CD8-positive, alpha-beta memory T cell (primary cell): Measurements from ENCODE around the gene ZDHHC11B. TPM values are rescaled to one million over a fixed set of nuclear protein-coding genes. Genes with fewer than 3 reads are reported as not detected.

Experiments
- CTCF ChIA-PET: fragments of 350-600 bp; sonication (Branson Sonifier 250); formaldehyde crosslinking; loops from one replicate; lab custom pipeline; 2021; ENCODE audit warnings: antibody characterized with exemption; lab: Charles Lee
- POLR2A ChIA-PET: fragments of 350-600 bp; sonication (Branson Sonifier 250); formaldehyde crosslinking; loops from one replicate; lab custom pipeline; 2021; ENCODE audit warnings: antibody characterized with exemption; lab: Charles Lee
- DNase-seq, 5 donors: peaks; one replicate each; pipeline versions ENCODE4 v3.0.0 to v3.0.0-alpha.2; 2020 to 2022; ENCODE audit warnings: mixed read lengths in 1 of 5
- H3K27ac ChIP-seq: one replicate; pipeline ENCODE4 v1.7.0; 2013; ENCODE audit warnings: low read depth, mild to moderate bottlenecking, low read length, moderate library complexity
- H3K27me3 ChIP-seq: 2 replicates; pipeline ENCODE4 v1.7.0; 2013; ENCODE audit warnings: low read length, mild to moderate bottlenecking; ENCODE audit not compliant: insufficient read depth, poor library complexity, severe bottlenecking
- H3K36me3 ChIP-seq: 2 replicates; pipeline ENCODE4 v1.7.0; 2013; ENCODE audit warnings: mild to moderate bottlenecking, low read length, moderate library complexity; ENCODE audit not compliant: insufficient read depth
- H3K4me1 ChIP-seq: 2 replicates; pipeline ENCODE4 v1.7.0; 2013; ENCODE audit warnings: mild to moderate bottlenecking, low read length, moderate library complexity; ENCODE audit not compliant: insufficient read depth
- H3K4me3 ChIP-seq: 2 replicates; pipeline ENCODE4 v1.7.0; 2013; ENCODE audit warnings: mild to moderate bottlenecking, low read length
- H3K9me3 ChIP-seq: 2 replicates; pipeline ENCODE4 v1.7.0; 2013; ENCODE audit warnings: mild to moderate bottlenecking, low read length
- H3K27ac Mint-ChIP-seq, 8 donors: one replicate each; pipeline ENCODE4 v1.8.0; 2020 to 2021; ENCODE audit warnings: mixed read lengths in 8 of 8, mild to moderate bottlenecking in 6 of 8, inconsistent platforms in 3 of 8, moderate library complexity in 3 of 8
- H3K27me3 Mint-ChIP-seq, 2 donors: one replicate each; pipeline ENCODE4 v1.8.0; 2020 to 2021; ENCODE audit warnings: mixed read lengths in 2 of 2, mild to moderate bottlenecking in 1 of 2, moderate library complexity in 1 of 2
- H3K36me3 Mint-ChIP-seq, 3 donors: one replicate each; pipeline ENCODE4 v1.8.0; 2020 to 2021; ENCODE audit warnings: mixed read lengths in 3 of 3, inconsistent platforms in 1 of 3, mild to moderate bottlenecking in 1 of 3
- H3K4me1 Mint-ChIP-seq, 3 donors: one replicate each; pipeline ENCODE4 v1.8.0; 2020 to 2021; ENCODE audit warnings: mixed read lengths in 3 of 3, inconsistent platforms in 1 of 3, mild to moderate bottlenecking in 1 of 3
- H3K4me3 Mint-ChIP-seq, 7 donors: one replicate each; pipeline ENCODE4 v1.8.0; 2020 to 2021; ENCODE audit warnings: mixed read lengths in 7 of 7, mild to moderate bottlenecking in 6 of 7, moderate library complexity in 4 of 7, inconsistent platforms in 2 of 7
- H3K9me3 Mint-ChIP-seq, 5 donors: one replicate each; pipeline ENCODE4 v1.8.0; 2020 to 2022; ENCODE audit warnings: mixed read lengths in 5 of 5, mild to moderate bottlenecking in 3 of 5, moderate library complexity in 2 of 5, inconsistent platforms in 1 of 5
- polyA plus RNA-seq: library from polyadenylated mRNA; unstranded; fragments of 300-500 nt; fragmentation: Illumina TruSeq; gene quantifications from one replicate; pipeline ENCODE4 v1.2.3, GENCODE V29; 2021
- total RNA-seq, 2 experiments: library from RNA; stranded (reverse); gene quantifications; one replicate each; pipeline ENCODE4 v1.2.3, GENCODE V29; 2021

ZDHHC11B gene
- total and polyA plus RNA-seq, 3 experiments from 2014 or later: 0.40 to 0.55 TPM; not detected in 1

GRCh38 chr5:677131-678101 is 107.1 kb downstream of the ZDHHC11B start:
- CTCF ChIA-PET: no interaction called here
- peaks cover 15% of the 10 kb centered on the region for H3K4me1 ChIP-seq

DNA sequence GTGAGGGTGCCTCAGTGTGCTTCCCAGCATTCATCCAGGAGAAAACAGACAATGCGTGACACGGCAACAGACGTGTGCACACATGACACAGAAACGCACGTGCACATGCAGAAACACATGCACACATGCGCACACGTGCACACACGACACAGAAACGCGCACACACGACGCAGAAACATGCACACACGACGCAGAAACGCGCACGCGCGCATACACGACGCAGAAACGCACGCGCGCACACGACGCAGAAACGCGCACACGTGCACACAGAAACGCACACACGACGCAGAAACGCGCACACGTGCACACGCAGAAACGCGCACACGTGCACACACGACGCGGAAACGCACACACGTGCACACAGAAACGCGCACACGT is 107.8 kb downstream of the ZDHHC11B start:
- Histone ChIP-seq H3K4me1 (peaks cover 22% of the 10 kb centered on the region), H3K27ac (no peak overlapping the region), H3K36me3 (no peaks in the 10 kb centered on the region), H3K4me3 (no peak overlapping the region), H3K27me3 (no peaks in the 10 kb centered on the region), H3K9me3 (no peaks in the 10 kb centered on the region)
- no peak for DNase-seq
- Mint-ChIP-seq H3K27ac (peak overlapping the region in 3 of 8 donors; percentile 48 to 90 (median 60)), H3K9me3 (no peaks in the 10 kb centered on the region), H3K4me3 (no peak overlapping the region), H3K4me1 (peaks cover 11 to 22% (median 11%) of the 10 kb centered on the region in 3 donors), H3K36me3 (no peaks in the 10 kb centered on the region), H3K27me3 (peaks cover 0 to 7% of the 10 kb centered on the region in 2 donors)
- ChIA-PET POLR2A (no interaction called here), CTCF (no interaction called here)

More at GRCh38 chr5:677131-678101, 107.1 kb downstream of the ZDHHC11B start:
- H3K27me3 Mint-ChIP-seq: peaks cover 0 to 7% of the 10 kb centered on the region in 2 donors
- peak overlapping the region in 3 of 8 donors; percentile 48 to 90 (median 75) for H3K27ac Mint-ChIP-seq
- Histone ChIP-seq H3K36me3 (no peaks in the 10 kb centered on the region), H3K27me3 (no peaks in the 10 kb centered on the region), H3K4me3 (no peak overlapping the region), H3K9me3 (no peaks in the 10 kb centered on the region), H3K27ac (no peak overlapping the region)
- POLR2A ChIA-PET: no interaction called here
- no peaks in the 10 kb centered on the region for H3K9me3 Mint-ChIP-seq
- H3K36me3 Mint-ChIP-seq: no peaks in the 10 kb centered on the region
- peak in 1 of 5 donors; percentile 32 for DNase-seq
- no peak overlapping the region for H3K4me3 Mint-ChIP-seq
- peaks cover 7 to 15% (median 8%) of the 10 kb centered on the region in 3 donors for H3K4me1 Mint-ChIP-seq

GRCh38 chr5:675871-676698 is 108.4 kb downstream of the ZDHHC11B start:
- Mint-ChIP-seq H3K9me3 (no peaks in the 10 kb centered on the region), H3K27ac (peak overlapping the region in 3 of 8 donors; percentile 48 to 60 (median 54)), H3K27me3 (peaks cover 0 to 7% of the 10 kb centered on the region in 2 donors), H3K36me3 (no peaks in the 10 kb centered on the region), H3K4me3 (peak overlapping the region in 1 of 7 donors; percentile 65), H3K4me1 (peaks cover 11 to 25% (median 11%) of the 10 kb centered on the region in 3 donors)
- Histone ChIP-seq H3K36me3 (no peaks in the 10 kb centered on the region), H3K27me3 (no peaks in the 10 kb centered on the region), H3K27ac (no peak overlapping the region), H3K9me3 (no peaks in the 10 kb centered on the region), H3K4me1 (peaks cover 23% of the 10 kb centered on the region), H3K4me3 (no peak overlapping the region)
- DNase-seq: peak in 1 of 5 donors; percentile 31
- CTCF ChIA-PET: no interaction called here
- POLR2A ChIA-PET: no interaction called here

GRCh38 chr5:675111-675870 is 109.2 kb downstream of the ZDHHC11B start:
- Histone ChIP-seq H3K4me1 (peaks cover 23% of the 10 kb centered on the region), H3K27ac (no peak overlapping the region), H3K9me3 (no peaks in the 10 kb centered on the region), H3K4me3 (no peak overlapping the region), H3K36me3 (no peaks in the 10 kb centered on the region), H3K27me3 (no peaks in the 10 kb centered on the region)
- DNase-seq: peak in 1 of 5 donors; percentile 25
- Mint-ChIP-seq H3K27me3 (peaks cover 0 to 7% of the 10 kb centered on the region in 2 donors), H3K36me3 (no peaks in the 10 kb centered on the region), H3K27ac (peak overlapping the region in 1 of 8 donors; percentile 45), H3K4me3 (no peak overlapping the region), H3K9me3 (no peaks in the 10 kb centered on the region), H3K4me1 (peaks cover 11 to 25% (median 11%) of the 10 kb centered on the region in 3 donors)
- POLR2A ChIA-PET: no interaction called here
- CTCF ChIA-PET: interaction anchor here (6.6 kb wide), 1 partner anchor 229 kb away, joined by 62 read pairs; no protein-coding TSS in a partner anchor

DNA sequence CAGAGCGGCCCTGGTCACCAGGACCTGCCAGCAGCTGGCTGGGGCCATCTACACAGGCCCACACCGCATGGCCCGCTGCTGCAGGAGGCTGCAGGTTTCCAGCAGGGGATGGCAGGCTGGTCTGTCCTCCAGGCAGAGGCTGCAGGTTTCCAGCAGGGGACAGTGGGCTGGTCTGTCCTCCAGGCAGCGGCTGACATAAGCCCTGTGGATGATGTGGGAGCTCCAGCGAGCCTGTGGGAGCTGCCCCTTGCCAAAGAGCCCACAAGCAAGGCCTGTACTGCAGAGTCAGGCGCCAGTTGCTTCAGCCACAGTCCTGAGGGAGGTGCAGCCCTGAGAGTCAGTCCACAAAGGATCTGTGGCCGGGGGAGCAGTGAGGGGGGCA is 109.9 kb downstream of the ZDHHC11B start:
- Histone ChIP-seq H3K27me3 (no peaks in the 10 kb centered on the region), H3K4me1 (peaks cover 23% of the 10 kb centered on the region), H3K36me3 (no peaks in the 10 kb centered on the region), H3K27ac (no peak overlapping the region), H3K4me3 (no peak overlapping the region), H3K9me3 (no peaks in the 10 kb centered on the region)
- peak in 1 of 5 donors; percentile 44 for DNase-seq
- Mint-ChIP-seq H3K36me3 (no peaks in the 10 kb centered on the region), H3K4me3 (no peak overlapping the region), H3K27me3 (peaks cover 0 to 7% of the 10 kb centered on the region in 2 donors), H3K4me1 (peaks cover 11 to 25% (median 11%) of the 10 kb centered on the region in 3 donors), H3K9me3 (no peaks in the 10 kb centered on the region), H3K27ac (no peak overlapping the region)
- ChIA-PET POLR2A (no interaction called here), CTCF (interaction anchor here (6.6 kb wide), 1 partner anchor 229 kb away, joined by 62 read pairs; no protein-coding TSS in a partner anchor)

GRCh38 chr5:673831-674629 is 110.5 kb downstream of the ZDHHC11B start:
- Mint-ChIP-seq H3K27me3 (peaks cover 0 to 7% of the 10 kb centered on the region in 2 donors), H3K36me3 (no peaks in the 10 kb centered on the region), H3K27ac (peak overlapping the region in 4 of 8 donors; percentile 14 to 85 (median 54)), H3K4me3 (no peak overlapping the region), H3K4me1 (peaks cover 11 to 25% (median 11%) of the 10 kb centered on the region in 3 donors), H3K9me3 (no peaks in the 10 kb centered on the region)
- H3K9me3 ChIP-seq: no peaks in the 10 kb centered on the region
- H3K27ac ChIP-seq: no peak overlapping the region
- no peak overlapping the region for H3K4me3 ChIP-seq
- POLR2A ChIA-PET: no interaction called here
- DNase-seq: peak in 1 of 5 donors; percentile 45
- peaks cover 23% of the 10 kb centered on the region for H3K4me1 ChIP-seq
- CTCF ChIA-PET: interaction anchor here (6.6 kb wide), 1 partner anchor 230 kb away, joined by 62 read pairs; no protein-coding TSS in a partner anchor
- H3K27me3 ChIP-seq: no peaks in the 10 kb centered on the region
- no peaks in the 10 kb centered on the region for H3K36me3 ChIP-seq
